ENCODE results near the gene LRP1B.

DNA sequence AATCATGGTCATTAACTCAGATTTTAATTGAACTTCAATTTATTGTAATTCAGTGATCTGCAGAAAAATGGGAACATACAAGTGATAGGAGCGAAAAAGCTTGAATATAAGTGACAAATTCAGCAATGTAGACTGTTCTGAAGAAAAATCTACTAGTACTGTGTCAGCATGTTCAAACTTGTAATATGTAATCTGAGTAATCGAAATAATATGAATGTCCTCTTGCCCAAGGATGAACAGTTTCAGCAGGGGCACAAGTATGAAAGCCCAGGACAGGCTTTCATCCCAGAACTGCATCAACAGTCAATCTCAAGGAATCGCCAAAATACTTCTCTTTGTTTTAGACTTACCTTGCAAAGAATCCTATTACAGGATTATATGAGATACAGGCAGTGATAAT is 1110.5 kb downstream of the LRP1B start:
- TF ChIP-seq, protein P1, sequence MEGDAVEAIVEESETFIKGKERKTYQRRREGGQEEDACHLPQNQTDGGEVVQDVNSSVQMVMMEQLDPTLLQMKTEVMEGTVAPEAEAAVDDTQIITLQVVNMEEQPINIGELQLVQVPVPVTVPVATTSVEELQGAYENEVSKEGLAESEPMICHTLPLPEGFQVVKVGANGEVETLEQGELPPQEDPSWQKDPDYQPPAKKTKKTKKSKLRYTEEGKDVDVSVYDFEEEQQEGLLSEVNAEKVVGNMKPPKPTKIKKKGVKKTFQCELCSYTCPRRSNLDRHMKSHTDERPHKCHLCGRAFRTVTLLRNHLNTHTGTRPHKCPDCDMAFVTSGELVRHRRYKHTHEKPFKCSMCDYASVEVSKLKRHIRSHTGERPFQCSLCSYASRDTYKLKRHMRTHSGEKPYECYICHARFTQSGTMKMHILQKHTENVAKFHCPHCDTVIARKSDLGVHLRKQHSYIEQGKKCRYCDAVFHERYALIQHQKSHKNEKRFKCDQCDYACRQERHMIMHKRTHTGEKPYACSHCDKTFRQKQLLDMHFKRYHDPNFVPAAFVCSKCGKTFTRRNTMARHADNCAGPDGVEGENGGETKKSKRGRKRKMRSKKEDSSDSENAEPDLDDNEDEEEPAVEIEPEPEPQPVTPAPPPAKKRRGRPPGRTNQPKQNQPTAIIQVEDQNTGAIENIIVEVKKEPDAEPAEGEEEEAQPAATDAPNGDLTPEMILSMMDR (conservative IDR thresholded peaks at IDR 0.05 in 1 of 2, IDR thresholded peaks at IDR 0.05 in 1 of 2; ENCODE audit: extremely low read depth in 1 of 2, insufficient read depth in 1 of 2, low read depth in 1 of 2, low read length in 2 of 2), result no peak
- TF ChIP-seq EZH2 (IDR thresholded peaks at IDR 0.05; ENCODE audit: borderline replicate concordance, low read length), result no peak
